Germinal center (tissue), 1 donor: Measurements from ENCODE around the gene OR6C2.
"Not testable (repeated sequence)": the region's sequence is repeated elsewhere in the genome, so short reads cannot be mapped to it uniquely, and the experiment has no call there.

Source experiments
- DNase-seq: peaks from one replicate; pipeline ENCODE4 v3.0.0; 2012; ENCODE audit warnings: mixed read lengths, low spot score

The OR6C2 gene

DNA sequence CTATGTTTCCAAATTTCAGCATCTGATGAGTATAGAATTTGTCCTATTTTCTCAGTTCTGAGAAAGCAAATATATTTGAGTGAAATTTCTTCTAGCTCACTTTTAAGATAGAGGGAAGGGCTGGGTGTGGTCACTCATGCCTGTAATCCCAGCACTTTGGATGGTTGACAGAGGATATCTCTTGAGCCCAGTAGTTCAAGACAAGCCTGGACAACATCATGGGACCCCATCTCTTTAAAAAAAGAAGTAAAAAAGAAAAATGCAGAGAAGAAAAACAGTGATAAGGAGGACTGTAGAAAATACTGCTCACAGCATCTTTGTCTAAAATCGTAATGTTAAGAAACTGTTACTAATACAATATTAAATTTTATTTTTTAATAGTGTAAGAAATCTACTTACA lies 28.4 kb downstream of the OR6C2 start:
- no peak for DNase-seq

DNA sequence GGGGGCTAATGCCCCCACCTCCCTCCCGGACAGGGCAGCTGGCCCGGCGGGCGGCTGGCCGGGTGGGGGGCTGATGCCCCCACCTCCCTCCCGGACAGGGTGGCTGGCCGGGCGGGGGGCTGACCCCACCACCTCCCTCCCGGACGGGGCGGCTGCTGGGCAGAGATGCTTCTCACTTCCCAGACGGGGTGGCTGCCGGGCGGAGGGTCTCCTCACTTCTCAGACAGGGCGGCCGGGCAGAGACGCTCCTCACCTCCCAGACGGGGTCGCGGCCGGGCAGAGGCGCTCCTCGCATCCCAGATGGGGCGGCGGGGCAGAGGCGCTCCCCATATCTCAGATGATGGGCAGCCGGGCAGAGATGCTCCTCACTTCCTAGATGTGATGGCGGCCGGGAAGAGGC lies 35.3 kb downstream of the OR6C2 start:
- not testable (repeated sequence) for DNase-seq

DNA sequence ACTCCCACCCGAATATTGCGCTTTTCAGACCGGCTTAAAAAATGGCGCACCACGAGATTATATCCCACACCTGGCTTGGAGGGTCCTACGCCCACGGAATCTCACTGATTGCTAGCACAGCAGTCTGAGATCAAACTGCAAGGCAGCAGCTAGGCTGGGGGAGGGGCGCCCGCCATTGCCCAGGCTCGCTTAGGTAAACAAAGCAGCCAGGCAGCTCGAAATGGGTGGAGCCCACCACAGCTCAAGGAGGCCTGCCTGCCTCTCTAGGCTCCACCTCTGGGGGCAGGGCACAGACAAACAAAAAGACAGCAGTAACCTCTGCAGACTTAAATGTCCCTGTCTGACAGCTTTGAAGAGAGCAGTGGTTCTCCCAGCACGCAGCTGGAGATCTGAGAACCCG lies 40.4 kb downstream of the OR6C2 start:
- DNase-seq: not testable (repeated sequence)

DNA sequence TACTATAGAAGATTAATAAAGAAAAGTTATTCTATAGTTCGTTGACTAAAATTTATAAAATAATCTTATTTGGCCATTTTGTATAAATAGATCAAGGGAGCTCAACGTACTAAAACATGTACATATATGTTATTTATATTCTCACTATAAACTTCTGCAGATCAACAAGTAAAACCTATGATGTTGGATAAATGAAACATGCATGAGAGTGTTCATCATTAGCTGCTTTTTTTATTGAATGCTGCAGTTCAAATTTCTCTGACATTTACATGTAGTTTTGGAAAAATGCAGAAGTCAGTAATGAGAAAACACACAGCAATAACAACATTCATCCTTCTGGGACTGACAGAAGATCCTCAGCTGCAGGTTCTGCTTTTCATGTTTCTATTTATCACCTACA lies 48.2 kb downstream of the OR6C2 start, which contains the start of gene OR6C68:
Gene OR6C68, plus strand, starts transcription at position 301 of the 400 bp plus-strand sequence. Its CDS starts 0 bp downstream, at position 301.
- DNase-seq: no peak

DNA sequence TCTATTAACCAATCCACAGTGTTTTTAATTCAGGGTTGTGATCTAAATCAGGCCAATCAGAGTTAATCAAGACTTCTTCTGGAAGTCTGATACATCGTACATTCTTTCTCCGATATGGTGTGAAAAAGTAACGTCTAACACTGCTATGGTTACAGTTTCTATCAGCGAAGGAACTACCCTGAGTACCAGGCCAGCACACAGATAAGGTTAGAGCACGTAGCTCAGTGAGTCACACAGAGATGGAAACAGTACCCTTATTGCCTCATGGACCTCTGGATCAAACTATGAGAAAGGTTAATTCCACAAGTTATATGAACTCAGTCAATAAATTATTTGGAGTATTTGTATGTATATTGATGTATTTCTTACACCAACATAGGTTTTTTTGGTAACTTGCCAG lies 51.6 kb downstream of the OR6C2 start:
- no peak for DNase-seq

DNA sequence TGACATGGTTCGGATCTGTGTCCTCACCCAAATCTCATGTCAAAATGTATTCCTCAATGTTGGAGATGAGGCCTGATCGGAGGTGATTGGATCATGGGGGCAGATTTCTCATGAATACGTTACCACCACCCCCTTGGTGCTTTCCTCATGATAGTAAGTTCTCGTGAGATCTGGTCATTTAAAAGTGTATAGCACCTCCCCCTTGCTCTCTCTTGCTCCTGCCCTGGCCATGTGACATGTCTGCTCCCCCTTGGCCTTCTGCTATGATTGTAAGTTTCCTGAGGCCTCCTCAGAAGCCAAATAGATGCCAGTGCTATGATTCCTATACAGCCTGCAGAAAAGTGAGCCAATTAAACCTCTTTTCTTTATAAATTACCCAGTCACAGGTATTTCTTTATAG lies 55.4 kb downstream of the OR6C2 start:
- DNase-seq: no peak

DNA sequence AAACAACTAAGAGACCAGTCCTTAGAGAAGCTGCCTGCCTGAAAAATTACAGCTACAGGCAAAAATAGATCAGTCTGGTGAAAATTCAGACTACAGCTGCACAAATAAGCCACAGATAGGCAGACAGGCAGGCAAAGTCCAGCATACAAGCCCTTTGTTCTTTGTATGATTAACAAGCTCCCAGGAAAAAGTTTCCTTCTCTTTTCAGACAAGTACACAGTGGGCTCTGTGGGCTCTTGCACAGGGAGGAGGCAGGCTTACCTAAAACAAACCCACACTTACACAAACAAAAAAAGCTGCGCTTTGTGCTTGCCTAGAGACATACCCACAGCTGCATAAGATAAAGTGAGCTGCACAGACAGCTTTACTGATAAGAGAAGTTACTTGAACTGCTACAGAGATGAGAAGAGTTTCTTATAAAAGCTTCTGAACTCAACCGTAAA lies 56.0 kb downstream of the OR6C2 start:
- no peak for DNase-seq

DNA sequence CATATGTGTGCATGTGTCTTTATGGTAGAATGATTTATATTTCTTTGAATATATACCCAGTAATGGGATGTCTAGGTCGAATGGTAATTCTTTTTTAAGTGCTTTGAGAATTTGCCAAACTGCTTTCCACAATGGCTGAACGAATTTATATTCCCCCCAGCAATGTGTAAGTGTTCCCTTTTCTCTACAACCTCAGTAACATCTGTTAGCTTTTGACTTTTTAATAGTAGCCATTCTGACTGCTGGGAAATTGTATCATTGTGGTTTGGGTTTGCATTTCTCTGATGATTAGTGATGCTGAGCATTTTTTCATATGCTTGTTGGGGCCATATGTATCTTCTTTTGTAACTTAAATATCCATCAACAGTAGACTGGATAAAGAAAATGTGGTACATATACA lies 57.7 kb downstream of the OR6C2 start:
- no peak for DNase-seq
